Left ventricle myocardium inferior (tissue), 1 donor: ENCODE results near the gene PLCD3. TPM values are rescaled to one million over a fixed set of nuclear protein-coding genes. Genes with fewer than 3 reads are reported as not detected.

Source experiments
- DNase-seq: peaks from one replicate; pipeline ENCODE4 v3.0.0-alpha.2; 2020
- H3K27ac ChIP-seq: fragments of 200-600 bp; replicated peaks from 2 replicates; pipeline ENCODE4 v1.8.0; 2021
- H3K27me3 ChIP-seq: fragments of 200-600 bp; 2 replicates; pipeline ENCODE4 v1.8.0; 2021; ENCODE audit warnings: low read depth
- H3K36me3 ChIP-seq: fragments of 200-600 bp; 2 replicates; pipeline ENCODE4 v1.8.0; 2021
- H3K4me1 ChIP-seq: fragments of 200-600 bp; 2 replicates; pipeline ENCODE4 v1.8.0; 2021
- H3K4me3 ChIP-seq: fragments of 200-600 bp; 2 replicates; pipeline ENCODE4 v1.8.0; 2021; ENCODE audit warnings: mild to moderate bottlenecking, moderate library complexity
- H3K9me3 ChIP-seq: fragments of 200-600 bp; replicated peaks from 2 replicates; pipeline ENCODE4 v1.8.0; 2021
- intact Hi-C: fragments of 100-400 bp; cut with micrococcal nuclease; formaldehyde crosslinking; loops from one replicate; pipeline ENCODE4 v1.11.0; 2022
- microRNA-seq: library from miRNA; unstranded; fragments of <30 nt; microRNA quantifications from one replicate; pipeline ENCODE4 v1.2.0, GENCODE V29; 2020
- total RNA-seq: library from RNA; stranded (reverse); fragmentation: NEBNext Ultra II Directional; extraction: Animal tissue kit (Norgen Biotek cat#: 25700); gene quantifications from one replicate; pipeline ENCODE4 v1.2.1, GENCODE V29; 2021
- TF ChIP-seq, protein P1 (sequence below): fragments of 200-600 bp; IDR thresholded peaks from 2 replicates; pipeline ENCODE4 v1.8.0; 2021; ENCODE audit warnings: antibody characterized with exemption, mild to moderate bottlenecking, borderline replicate concordance
- donor health status: DM: no; HTN: yes; CAD: no; lungs with severe emphysema.

Gene PLCD3
- total RNA-seq, 1 donor from 2014 or later = 146 TPM

DNA sequence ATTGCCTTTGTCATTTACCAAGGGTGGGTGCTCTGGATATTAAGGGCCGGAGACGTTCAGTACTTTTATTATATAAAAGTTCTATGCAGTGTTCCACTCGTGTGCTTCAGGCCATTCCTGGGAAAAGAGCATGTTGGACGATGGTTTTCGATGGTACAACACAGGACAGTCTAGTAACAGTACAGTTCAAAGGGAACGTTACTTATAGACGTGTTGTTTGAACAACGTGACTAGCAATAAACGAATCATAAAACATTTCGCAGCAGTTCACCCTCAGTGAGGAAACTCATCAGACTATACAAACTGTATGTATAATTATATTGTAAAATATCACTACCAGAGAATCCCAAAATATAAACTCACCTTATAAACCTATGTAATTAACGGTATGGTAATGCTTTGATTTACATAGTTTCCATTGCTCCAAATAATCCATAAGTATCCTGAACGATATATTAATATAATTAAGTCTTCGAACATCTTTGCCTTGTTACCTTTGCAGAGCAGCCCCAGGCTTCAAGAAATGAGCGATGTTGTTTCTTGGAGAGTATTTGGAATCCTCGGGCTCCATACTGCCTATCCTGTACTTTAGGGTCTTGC lies 70.6 kb downstream of the PLCD3 start:
- intact Hi-C loops = no loop called here
- Histone ChIP-seq H3K27me3 (no peaks in the 10 kb centered on the region), H3K4me3 (peak overlapping the region; percentile 81), H3K9me3 (no peaks in the 10 kb centered on the region), H3K36me3 (no peaks in the 10 kb centered on the region), H3K4me1 (peaks cover 74% of the 10 kb centered on the region), H3K27ac (peak overlapping the region; percentile 94)
- no peak for DNase-seq
- TF ChIP-seq, protein P1, sequence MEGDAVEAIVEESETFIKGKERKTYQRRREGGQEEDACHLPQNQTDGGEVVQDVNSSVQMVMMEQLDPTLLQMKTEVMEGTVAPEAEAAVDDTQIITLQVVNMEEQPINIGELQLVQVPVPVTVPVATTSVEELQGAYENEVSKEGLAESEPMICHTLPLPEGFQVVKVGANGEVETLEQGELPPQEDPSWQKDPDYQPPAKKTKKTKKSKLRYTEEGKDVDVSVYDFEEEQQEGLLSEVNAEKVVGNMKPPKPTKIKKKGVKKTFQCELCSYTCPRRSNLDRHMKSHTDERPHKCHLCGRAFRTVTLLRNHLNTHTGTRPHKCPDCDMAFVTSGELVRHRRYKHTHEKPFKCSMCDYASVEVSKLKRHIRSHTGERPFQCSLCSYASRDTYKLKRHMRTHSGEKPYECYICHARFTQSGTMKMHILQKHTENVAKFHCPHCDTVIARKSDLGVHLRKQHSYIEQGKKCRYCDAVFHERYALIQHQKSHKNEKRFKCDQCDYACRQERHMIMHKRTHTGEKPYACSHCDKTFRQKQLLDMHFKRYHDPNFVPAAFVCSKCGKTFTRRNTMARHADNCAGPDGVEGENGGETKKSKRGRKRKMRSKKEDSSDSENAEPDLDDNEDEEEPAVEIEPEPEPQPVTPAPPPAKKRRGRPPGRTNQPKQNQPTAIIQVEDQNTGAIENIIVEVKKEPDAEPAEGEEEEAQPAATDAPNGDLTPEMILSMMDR = no peak

DNA sequence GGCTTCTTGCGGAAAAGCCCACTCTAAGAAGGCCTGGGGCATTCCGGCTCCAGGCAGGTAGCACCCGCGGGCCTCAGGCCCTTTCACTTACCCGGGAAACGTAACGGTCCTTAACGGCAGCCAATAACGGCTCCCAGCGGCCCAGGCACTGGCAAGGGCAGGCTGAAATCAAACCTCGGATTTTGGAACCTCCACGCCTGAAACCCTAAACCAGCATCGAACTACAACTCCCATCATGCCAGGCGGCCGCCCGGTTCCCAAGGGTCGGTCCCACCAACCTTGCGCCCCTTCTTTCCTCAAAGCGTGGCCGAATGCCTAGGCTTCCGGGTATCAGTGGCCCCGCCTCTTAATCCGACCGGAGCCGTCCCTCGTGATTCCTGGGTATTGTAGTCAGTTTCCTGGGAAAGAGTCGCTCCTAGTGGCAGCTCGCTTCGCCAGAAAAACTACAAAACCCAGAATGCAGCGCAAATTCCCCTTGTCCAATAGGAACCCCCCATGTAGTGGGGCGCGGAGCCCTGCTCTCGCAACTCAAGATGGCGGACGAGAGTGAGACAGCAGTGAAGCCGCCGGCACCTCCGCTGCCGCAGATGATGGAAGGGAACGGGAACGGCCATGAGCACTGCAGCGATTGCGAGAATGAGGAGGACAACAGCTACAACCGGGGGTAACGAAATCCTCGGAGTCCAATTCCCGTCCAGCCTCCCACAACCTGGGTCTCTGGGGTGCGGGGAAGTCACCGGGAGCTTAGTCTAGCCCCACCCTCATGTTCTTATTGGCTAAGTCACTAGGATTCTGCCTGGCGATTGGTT lies 71.3 kb downstream of the PLCD3 start, which contains the start of gene NMT1:
NMT1 (plus strand) TSS at position 521 of the 809 bp plus-strand sequence; CDS start at position 534, 13 bp downstream.
- no peaks in the 10 kb centered on the region for H3K27me3 ChIP-seq
- TF ChIP-seq, protein P1 = peak; percentile 24
- H3K4me3 ChIP-seq = peak within 1 kb of the TSS; percentile 81
- no peaks in the 10 kb centered on the region for H3K36me3 ChIP-seq
- peaks cover 67% of the 10 kb centered on the region for H3K4me1 ChIP-seq
- peak; percentile 97 for DNase-seq
- H3K9me3 ChIP-seq = no peaks in the 10 kb centered on the region
- peak within 1 kb of the TSS; percentile 94 for H3K27ac ChIP-seq
- intact Hi-C loops = no loop called here

DNA sequence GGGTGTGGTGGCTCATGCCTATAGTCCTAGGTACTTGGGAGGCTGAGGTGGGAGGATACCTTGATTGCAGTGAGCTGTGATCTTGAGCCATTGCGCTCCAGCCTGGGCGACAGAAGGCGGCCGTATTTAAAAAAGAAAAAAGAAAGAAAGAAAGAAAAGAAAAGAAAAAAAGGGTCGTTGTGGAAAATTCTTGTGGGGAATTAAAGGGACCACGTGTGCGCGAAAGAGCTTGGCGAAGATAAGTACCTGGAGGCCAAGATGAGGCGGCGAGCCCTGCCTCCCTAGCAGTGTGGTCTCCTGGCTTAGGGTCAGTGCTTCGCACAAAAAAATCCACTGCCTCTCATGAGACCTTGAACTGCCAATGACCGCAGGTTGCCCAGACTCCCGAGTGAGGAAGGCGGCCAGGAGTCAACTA lies 71.9 kb downstream of the PLCD3 start:
- H3K4me3 ChIP-seq = peak overlapping the region; percentile 81
- no peaks in the 10 kb centered on the region for H3K36me3 ChIP-seq
- peak overlapping the region; percentile 94 for H3K27ac ChIP-seq
- no peaks in the 10 kb centered on the region for H3K27me3 ChIP-seq
- no peaks in the 10 kb centered on the region for H3K9me3 ChIP-seq
- peaks cover 61% of the 10 kb centered on the region for H3K4me1 ChIP-seq
- intact Hi-C loops = no loop called here
- TF ChIP-seq, protein P1 = no peak
- no peak for DNase-seq

Small RNAs within 50 kb of the gene (microRNA-seq; reads per million reads assigned to microRNA genes)
- gene MIR6784 = not detected

Other genes with a start within 250 kb of the PLCD3 start
- gene EFTUD2, start 233.1 kb downstream of the PLCD3 start, total RNA-seq = 62.0 TPM
- gene GFAP, start 217.0 kb downstream of the PLCD3 start, total RNA-seq = 4.1 TPM
- 0.49 TPM for gene KIF18B, start 184.7 kb downstream of the PLCD3 start, total RNA-seq
- 0.74 TPM for gene C1QL1, start 164.2 kb downstream of the PLCD3 start, total RNA-seq
- 25.9 TPM for gene DCAKD, start 80.9 kb downstream of the PLCD3 start, total RNA-seq
- gene NMT1, start 71.2 kb downstream of the PLCD3 start, total RNA-seq = 86.0 TPM
- gene ACBD4, start 3.2 kb upstream of the PLCD3 start, total RNA-seq = 6.4 TPM
- 28.8 TPM for gene HEXIM1, start 16.0 kb upstream of the PLCD3 start, total RNA-seq
- 7.0 TPM for gene HEXIM2, start 29.4 kb upstream of the PLCD3 start, total RNA-seq
- gene FMNL1, start 89.4 kb upstream of the PLCD3 start, total RNA-seq = 8.7 TPM
- gene SPATA32, start 129.6 kb upstream of the PLCD3 start, total RNA-seq = not detected
- 14.8 TPM for gene MAP3K14, start 184.5 kb upstream of the PLCD3 start, total RNA-seq